Mucosa of gallbladder (tissue), 1 donor: ENCODE results near the gene ICA1. TPM values are rescaled to one million over a fixed set of nuclear protein-coding genes. Genes with fewer than 3 reads are reported as not detected.
"Not testable (repeated sequence)": the region's sequence is repeated elsewhere in the genome, so short reads cannot be mapped to it uniquely, and the experiment has no call there.

ENCODE experiments used
- DNase-seq: peaks from one replicate; pipeline ENCODE4 v3.0.0-alpha.2; 2020; ENCODE audit warnings: low spot score
- total RNA-seq: library from RNA; stranded (reverse); gene quantifications from one replicate; pipeline ENCODE4 v1.2.1, GENCODE V29; 2021
- donor health status: DM: no; HTN: no; CAD: no.

The ICA1 gene
- total RNA-seq, 1 donor from 2014 or later: 26.4 TPM

DNA sequence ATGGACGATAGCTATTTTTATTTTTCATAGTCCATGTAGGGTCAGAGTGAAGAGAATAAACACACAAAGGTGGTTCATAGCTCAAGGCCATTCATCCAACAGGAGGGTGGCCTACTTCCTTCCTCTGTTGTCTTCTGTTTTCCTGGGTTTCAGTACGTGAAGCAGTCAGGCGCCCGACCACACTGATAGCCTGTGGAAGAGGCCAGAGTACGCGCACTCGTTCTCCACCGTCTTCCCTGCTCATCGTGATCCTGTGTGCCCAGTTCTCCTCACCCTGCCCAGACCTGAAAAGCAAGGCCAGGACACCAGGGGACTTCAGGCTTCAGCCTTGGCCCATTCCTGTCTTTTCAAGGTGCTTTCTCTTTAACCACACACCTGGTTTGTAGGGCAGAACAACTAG, 158.7 kb downstream of the ICA1 start:
- no peak for DNase-seq

DNA sequence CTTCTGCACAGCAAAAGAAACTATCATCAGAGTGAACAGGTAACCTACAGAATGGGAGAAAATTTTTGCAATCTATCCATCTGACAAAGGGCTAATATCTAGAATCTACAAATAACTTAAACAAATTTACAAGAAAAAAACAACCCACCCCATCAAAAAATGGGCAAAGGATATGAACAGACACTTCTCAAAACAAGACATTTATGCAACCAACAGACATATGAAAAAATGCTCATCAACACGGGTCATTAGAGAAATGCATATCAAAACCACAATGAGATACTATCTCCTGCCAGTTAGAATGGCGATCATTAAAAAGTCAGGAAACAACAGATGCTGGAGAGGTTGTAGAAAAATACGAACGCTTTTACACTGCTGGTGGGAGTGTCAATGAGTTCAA, 160.7 kb downstream of the ICA1 start:
- DNase-seq: not testable (repeated sequence)

- DNase-seq: no peak
These were observed 167.5 kb downstream of the ICA1 start for GRCh38 chr7:8094164-8095140.

GRCh38 chr7:8092140-8092539, 169.8 kb downstream of the ICA1 start:
- no peak for DNase-seq

DNA sequence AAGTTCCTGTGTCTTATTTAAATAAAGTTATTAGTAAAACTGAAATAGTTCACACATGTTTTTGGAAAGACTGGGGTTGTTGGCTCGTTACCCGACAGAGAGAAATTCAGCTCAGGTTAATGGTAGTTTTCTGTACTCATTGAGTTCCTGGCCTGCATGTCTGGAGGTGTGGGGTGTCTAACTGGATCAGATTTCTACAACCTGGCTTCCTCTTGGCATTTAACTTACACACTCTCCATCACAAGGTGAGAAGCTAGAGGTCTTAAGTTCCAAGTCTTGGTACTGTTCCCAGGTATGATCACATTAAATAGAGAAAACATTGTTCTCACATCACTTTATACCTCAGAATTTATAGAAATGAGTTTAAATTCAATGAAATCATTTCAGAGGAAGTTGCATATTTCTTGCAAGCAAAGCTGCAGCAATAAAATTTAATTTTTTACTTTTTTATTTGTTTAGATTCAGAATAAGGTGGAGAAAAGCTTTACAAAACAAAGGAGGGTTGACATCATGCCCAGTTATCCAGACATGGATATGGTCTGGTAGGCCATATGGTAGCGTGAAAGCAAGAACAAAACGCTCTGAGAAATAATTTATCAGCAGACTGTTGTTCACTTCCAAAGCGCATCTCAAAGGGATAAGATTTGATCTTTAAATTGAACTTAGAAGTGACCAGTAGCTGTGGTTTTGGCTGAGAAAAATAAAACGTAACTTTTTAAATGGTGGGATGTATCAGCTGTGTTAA, 172.8 kb downstream of the ICA1 start:
- no peak for DNase-seq

GRCh38 chr7:8086239-8086638, 175.7 kb downstream of the ICA1 start:
- no peak for DNase-seq

DNA sequence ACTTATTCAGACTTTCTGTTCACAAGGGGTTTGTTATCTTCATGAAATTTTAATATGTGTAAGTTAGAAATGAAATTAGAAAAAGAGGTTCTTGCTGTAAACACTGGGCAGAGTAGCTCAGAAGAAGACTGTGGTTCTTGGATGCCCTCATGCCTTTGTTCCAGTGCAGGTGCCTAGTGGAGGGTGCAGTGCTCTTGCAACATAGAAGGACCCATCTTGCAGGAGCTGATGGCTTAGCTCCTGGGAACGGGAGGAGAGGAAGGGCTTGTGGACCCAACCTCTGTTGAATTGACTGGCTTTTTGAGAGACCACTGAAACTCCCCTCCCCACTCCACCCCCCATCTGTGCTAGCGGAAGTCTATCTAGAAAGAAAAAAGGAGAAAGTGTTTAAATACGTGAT, 176.5 kb downstream of the ICA1 start:
- DNase-seq: no peak

- DNase-seq: no peak
These were observed 177.1 kb downstream of the ICA1 start for GRCh38 chr7:8084836-8085235.

- no peak for DNase-seq
These were observed 179.2 kb downstream of the ICA1 start for GRCh38 chr7:8082762-8083161.

DNA sequence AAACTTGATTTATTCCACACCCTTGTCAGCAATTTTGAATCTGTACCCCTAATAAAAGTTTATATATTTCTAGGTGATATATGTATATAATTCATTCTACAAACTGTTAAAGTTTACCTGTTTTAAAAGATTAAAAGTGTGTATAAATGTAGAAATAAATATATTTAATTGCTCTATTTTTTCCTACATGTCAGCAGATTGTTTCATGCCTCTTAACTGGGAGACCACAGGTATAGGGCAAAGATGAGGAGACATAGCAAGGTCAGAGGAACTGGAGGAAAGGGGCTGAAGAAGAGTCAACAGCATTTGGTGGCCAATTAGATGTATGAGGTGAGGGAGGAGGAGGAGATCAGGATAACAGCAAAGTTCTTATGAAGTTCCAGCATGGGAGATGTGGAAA, 183.5 kb downstream of the ICA1 start:
- DNase-seq: no peak

DNA sequence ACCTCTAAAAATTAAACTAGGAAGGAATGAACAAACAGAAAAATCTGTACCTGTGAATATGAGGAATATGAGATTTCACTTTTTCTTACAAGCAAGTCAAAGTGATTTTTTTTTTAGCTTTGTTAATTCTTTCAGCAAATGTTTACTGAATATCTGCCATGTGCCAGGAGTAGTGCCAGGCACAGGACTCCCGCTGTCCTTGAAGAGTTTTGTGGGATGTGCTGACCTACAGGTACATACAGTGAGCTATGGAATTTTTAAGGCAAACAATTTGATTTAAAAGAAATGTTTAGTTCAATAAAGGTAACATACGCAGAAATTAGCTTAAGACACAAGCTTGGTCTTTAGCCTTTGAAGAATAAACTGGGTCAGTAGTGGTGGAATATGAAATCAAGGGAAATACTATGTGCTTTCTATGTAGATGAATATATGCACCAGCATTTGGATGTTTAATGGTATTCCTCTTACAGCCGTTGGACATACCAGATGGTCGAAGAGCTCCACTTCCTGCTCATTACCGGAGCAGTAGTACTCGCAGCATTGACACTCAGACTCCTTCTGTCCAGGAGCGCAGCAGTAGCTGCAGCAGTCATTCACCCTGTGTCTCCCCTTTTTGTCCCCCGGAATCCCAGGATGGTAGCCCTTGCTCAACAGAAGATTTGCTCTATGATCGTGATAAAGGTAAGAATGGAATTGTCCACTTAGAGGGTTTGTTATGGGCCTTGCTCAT, 191.4 kb downstream of the ICA1 start:
- no peak for DNase-seq

DNA sequence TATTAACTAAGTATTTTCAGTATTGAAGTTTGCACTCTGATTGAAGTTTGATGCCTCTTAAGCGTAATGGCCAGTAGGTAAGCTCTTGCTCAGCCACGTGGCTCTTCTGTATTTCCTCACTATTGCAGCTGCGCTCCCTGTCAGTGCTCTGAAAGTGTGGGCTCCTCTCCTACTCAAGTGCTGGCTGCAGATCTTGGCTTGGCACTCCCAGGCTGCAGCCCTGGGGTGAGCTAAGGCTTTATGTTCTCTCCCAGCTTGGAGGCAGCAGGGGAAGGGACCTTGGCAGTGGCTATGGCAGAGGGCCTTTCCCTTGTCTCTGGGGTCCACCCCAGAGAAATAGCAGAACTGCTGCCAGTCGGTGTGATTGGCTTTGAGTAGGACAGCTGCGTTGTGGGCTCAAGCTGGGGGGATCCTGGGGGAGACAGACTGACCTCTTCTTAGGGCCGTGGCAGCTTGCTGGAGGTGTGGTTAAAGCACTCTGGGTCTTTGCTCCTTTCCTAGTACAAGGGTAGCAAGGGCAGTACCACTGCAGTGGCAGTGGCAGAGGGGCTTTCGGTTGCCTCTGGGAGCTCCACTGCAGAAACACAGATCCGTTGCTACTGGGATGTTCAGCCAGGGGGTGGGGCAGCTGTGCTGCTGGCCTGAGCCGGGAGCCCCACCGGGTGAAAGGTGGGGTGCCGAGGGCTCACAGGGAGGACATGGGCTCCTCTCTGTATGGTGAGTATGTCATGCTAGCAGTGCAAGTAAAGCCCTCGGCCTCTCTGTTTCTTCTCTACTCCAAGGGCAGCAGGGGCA, 192.9 kb downstream of the ICA1 start:
- DNase-seq: no peak

- no peak for DNase-seq
These were observed 196.6 kb downstream of the ICA1 start for GRCh38 chr7:8065356-8065813.

DNA sequence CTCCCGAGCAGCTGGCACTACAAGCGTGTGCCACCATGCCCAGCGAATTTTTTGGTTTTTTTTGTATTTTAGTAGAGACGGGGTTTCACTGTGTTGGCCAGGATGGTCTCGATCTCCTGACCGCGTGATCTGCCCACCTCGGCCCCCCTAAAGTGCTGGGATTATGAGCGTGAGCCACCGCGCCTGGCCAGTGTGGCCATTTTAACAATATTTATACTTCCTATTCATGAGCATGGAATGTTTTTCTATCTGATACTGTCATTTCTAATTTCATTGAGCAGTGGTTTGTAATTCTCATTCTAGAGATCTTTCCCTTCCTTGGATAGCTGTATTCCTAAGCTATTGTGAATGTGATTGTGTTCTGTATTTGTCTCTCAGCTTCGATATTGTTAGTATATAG, 197.1 kb downstream of the ICA1 start:
- no peak for DNase-seq

DNA sequence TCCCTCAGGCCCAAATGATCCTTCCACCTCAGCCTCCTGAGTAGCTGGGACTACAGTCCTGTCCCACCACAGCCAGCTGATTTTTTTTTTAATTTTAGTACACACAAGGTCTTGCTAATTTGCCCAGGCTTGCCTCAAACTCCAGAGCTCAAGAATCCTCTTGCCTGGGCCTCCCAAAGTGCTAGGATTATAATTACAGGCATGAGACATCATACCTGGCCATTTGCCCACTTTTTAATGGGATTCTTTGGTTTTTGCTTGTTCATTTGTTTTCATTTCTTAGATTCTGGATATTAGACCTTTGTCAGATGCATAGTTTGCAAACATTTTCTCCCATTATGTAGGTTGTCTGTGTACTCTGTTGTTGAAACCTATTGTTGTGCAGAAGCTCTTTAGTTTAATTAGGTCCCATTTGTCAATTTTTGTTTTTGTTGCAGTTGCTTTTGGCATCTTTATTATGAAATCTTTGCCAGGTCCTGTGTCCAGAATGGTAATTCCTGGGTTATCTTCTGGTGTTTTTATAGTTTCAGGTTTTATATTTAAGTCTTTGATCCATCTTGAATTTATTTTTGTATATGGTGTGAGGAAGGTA, 198.2 kb downstream of the ICA1 start:
- DNase-seq: no peak

GRCh38 chr7:8063300-8063699, 198.7 kb downstream of the ICA1 start:
- not testable (repeated sequence) for DNase-seq

Other genes with a start within 250 kb of the ICA1 start
- gene NXPH1, start 171.4 kb upstream of the ICA1 start, total RNA-seq: 0.95 TPM